GM21717 (cell line): ENCODE measurements around the gene CCNYL1.
"Not testable (repeated sequence)": the region's sequence is repeated elsewhere in the genome, so short reads cannot be mapped to it uniquely, and the experiment has no call there.

Experiments
- ATAC-seq: cut with Tn5 transposase; IDR thresholded peaks from one replicate; pipeline ENCODE4 v1.9.1; 2021; ENCODE audit warnings: mild to moderate bottlenecking, moderate library complexity; ENCODE audit not compliant: unreplicated experiment

CCNYL1 gene

DNA sequence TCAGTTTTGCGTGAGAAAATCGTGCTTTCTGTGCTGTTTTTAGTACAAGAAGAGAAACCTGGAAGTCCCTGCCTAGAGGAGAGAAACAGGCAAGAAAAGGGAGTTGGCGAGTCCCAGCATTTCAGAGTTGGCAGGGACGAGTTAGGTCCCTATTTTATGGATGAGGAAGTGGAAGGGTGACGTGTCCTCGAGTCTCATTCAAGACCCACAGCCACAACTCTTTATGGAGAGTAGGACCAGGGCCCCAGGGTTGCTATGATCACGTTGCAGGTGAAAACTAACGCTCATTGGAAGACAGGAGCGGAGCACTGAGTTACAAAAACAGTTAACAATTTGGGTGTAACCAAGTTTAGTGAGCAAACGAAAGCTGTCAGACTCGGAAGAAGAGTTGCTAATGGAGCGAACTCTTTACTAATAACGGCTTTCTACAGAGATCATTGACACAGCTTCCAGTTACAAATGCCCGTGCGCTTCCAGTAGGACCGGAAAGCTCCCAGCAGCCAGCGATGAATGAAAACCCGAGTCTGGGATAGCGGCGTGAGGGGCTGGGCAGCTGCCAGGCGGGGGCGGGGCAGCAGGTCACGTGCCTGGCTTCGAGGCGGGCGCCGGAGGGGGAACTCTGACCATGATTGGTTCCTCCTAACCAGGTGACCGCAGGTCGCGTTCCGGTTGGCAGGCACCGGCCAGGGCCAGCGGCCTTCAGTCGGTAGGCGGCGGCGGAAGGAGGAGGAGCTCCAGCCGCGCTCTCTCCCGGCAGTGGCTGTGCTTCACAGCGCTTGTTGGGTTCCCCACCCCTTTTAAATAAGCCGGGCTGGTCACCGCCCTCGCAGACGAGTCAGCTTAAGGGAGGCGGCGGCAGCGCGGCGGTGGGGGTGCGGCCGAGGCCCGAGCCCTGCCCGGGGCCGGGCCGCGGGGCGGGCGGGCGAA, at the start of gene CCNYL1:
TSS of gene CCNYL1 (plus strand) at position 827 of the 927 bp plus-strand sequence. CDS start 257 bp downstream, outside the sequence.
- peak; percentile 98 for ATAC-seq

DNA sequence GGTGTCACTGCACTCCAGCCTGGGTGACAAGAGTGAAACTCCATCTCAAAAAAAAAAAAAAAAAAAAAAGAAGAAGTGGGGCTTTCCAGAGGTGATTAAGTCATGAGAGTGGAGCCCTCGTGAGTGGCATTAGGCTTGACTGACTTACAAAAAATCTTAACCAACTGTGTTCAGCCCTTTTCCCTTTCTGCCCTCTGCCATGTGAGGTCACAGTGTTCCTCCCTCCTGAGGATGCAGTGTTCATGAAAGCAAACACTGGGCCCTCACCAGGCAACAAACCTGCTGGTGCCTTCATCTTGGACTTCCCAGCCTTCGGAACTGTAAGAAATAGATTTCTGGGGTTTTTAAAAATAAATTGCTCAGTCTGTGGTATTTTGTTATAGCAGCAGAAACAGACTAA, 49.2 kb upstream of the CCNYL1 start:
- peak; percentile 92 for ATAC-seq

DNA sequence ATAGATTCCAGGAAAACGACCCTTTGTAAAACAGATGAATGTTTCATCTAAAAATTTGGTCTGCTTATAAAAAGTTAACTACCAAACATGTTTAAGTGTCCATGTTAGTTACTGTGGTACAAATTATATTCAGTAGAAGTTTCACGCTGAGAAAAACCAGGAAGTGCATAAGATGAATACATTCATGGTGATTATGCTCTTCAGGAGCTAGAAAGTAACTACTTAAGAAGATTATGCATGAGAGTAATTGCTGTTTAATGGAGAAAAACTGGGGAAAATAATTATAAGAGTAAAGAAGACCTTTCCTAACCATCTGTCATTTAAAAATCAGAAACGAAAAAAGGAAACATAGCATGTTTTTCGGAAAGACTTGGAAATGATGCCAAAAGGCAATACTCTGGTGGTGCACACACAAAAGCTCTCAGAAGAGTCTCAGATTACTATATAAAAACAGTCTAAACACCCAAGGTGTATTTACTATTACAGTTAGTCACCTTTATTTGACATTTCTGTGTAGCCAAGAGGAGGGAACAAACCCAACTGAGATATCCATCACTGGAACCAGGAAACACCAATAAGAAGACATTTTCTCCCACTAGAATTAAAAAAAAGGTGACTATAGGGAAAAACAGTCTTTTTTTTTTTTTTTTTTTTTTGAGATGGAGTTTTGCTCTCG, 47.4 kb upstream of the CCNYL1 start:
- ATAC-seq, result no peak

DNA sequence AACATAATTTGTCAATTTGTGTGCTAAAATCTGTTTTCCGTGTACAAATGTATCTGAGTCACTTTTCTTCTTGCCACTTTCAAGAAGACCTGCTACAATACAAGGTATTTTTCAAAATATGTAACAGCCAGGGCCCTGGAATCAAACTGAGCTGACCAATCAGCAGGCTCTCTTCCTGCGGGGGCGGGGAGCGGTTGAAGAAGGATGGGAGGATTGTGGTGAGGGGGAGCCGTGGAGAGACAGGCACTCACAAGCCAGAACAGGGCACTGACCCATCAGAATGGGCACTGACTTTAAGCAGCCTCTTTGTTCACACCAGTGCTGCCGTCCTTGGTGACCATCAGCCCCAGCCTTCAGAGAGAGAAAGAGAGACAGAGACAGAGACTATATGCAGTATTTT, 40.6 kb upstream of the CCNYL1 start:
- no peak for ATAC-seq

DNA sequence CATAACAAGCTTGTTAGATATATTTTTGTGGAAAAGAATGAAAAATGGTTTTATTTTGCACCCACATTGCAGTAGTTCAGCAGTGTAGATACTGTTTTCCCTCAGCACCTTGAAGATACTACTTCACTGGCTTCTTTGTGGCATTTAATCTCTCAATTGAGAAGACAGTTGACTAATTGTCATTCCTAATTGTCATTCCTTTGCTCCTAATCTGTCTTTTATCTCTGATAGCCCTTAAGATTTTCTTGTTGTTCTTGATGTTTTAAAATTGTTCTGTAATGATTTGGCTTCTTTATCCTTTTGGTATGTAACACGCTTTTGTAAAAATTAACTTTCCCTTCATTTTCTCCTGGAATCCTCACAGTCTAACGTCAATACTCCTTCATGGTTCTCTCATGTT, 38.0 kb upstream of the CCNYL1 start:
- no peak for ATAC-seq

DNA sequence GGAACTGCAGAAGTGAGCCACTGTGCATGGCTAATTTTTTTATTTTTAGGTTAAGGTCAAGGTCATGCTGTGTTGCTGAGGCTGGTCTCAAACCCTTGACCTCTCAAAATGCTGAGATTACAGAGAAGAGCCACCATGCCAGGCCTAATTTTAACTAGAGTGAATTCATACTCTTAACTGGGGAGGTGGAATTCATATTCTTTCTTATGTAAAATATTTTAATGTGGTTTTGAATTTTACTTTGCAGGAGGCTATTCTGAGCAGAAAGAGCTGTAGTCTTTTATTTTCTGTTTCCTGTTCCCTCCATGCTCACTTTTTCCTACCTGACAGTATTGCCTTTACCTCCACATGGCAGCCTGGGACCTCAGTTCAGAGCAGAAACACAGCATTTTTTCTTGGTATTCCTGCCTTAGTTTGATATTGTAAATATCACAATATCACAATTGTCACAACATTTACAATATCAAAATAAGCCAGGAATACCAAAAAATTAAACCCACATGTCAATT, 37.1 kb upstream of the CCNYL1 start:
- no peak for ATAC-seq

DNA sequence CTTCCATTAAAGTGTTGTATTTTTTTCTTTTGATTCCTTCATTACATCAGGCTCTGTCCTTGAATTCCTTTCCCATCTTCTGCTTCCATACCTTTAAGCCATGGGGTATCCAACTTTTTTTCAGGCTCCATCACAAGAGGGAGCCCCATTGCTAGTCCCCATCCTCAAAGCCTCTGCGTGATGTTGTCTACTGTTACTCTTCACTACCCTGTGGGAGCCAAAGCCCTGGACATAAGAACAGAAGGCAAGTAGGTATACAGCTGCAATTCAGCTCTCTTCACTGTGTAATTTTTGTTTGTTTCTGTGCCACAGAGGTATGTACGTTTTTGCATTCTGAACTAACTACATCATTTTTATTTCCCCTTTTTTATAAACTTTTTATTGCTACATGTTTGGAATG, 36.6 kb upstream of the CCNYL1 start:
- ATAC-seq, result no peak

DNA sequence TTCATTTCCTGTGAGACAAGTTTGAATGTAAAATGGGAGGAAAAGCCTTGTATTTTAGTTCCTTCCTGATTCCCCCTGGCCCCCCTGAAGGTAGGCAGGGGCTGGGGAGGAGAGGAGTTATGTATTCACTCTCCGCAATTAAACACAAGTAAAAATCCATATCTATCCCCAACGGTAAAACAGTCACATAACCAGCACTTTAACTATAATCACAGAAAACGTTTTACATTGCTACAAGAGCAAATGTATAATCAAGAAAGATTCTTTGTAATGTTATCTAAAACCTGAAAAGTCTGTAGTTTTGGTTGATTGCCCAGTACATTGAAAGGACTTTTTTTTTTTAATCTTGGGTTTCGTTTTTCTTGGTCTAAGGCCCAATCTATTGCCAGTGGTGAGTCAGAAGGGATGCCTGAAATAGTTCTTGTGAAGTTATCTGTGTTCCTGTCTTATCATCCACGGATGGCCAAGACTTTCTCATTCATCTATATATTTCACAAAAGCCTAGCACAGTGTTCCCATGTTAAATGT, 34.5 kb upstream of the CCNYL1 start:
- ATAC-seq, result no peak

DNA sequence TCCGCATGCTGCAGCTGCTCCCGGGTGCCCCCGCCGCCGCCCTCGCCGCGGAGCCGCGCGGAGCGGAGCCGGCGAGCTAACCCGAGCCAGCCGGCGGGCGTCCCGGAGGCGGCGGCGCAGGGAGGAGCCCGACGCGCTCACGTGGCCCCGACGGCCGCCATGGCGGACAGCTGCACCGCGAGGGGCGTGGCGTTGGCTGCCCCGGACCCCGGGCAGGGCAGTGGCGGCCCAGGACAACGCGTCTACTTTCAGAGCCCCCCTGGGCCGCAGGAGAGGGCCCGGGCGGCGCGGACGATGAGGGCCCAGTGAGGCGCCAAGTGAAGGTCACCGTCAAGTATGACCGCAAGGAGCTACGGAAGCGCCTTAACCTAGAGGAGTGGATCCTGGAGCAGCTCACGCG, 30.0 kb upstream of the CCNYL1 start:
- no peak for ATAC-seq

DNA sequence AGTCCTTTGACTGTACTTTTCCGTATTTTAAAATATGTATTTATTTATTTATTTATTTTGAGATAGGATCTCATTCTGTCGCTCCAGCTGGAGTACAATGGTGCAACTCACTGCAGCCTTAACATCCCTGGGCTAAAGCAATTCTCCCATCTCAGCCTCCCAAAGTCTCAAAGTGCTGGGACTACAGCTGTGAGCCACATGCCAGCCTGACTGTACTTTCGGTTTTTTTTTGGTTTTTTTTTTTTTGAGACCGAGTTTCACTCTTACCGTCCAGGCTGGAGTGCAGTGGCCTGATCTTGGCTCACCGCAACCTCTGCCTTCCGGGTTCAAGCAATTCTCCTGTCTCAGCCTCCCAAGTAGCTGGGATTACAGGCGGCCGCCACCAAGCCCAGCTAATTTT, 28.9 kb upstream of the CCNYL1 start:
- no peak for ATAC-seq

DNA sequence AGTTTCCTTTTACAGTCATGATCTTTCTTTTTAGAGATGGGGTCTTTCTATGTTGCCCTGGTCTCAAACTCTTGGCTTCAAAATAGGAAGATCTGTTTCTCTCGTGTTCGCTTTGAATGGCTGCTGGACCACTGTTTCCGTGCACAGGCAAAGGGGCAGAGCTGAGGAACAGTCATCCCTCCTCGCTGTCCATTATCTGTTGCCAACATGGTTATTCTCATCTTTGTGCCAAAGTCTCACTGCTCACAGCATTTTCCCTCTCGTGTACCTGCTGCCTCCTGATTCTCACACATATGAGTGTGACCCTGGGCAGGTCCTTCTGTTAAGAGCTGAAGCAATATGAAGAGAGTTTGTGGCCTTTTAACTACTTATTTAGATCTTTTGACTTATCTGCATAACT, 28.0 kb upstream of the CCNYL1 start:
- ATAC-seq, result no peak

DNA sequence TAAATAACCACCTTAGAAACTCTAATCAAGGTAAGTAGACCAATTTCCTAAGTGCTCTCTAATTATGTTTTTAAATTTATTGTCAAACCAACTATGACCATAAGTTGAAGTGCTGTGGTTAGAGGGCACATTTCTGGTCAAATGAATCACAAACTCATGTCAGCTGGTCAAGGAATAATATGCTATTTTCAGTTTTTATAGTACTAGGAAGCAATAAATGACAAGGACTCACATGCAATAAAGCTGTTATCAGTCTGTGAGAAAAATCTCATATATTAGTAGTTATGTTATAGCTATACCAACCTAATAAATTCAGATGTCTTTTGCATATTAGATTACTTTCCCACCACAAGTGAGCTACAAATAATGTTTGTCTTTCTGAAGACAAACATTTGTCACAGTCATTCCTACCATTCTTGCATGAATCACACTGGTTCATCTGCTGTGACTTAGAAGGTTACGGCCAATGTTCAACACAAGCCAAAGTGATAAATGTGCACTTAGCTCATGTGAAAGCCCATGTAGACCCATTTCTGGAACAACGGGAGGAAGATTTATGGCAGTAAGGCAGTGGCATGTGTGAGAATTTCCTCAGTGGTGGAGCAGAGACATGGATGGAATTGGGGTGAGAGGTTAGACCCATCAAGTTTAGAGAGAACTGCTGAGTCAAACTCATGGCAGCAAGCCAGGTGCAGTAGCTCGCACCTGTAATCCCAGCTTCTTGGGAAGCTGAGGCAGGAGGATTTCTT, 27.4 kb upstream of the CCNYL1 start:
- ATAC-seq, result no peak

DNA sequence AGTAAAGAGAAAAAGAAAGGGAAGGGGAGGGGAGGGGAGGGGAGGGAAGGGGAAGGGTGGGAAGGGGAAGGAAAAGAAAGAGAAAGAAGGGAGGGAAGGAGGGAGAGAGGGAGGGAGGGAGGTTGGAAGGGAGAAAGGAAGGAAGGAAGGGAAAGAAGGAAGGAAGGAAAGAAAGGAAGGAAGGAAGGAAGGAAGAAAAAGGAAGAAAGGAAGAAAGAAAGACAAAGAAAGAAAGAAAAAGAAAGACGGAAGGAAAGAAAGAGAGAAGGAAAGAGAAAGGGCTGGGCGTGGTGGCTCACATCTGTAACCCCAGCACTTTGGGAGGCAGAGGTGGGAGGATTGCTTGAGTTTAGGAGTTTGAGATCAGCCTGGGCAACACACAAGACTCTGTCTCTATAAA, 24.6 kb upstream of the CCNYL1 start:
- no peak for ATAC-seq

DNA sequence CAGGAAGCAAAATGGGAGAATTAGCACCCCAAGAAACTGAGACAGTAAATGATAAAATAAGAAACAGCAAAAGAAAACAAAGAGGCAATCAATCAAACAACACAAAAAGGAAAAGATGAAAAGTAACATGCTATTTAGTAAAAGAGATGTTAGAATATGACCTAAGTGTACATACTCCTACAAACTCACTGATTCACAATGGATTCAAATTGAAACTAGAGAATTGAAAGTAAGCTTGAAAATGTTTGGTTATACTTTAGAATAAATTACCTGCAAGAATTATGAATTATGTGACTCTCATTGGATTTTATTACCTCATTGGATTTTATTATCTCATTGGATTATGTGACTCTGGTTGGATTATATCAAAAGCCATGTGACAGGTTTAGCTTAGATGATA, 22.8 kb upstream of the CCNYL1 start:
- ATAC-seq, result no peak

DNA sequence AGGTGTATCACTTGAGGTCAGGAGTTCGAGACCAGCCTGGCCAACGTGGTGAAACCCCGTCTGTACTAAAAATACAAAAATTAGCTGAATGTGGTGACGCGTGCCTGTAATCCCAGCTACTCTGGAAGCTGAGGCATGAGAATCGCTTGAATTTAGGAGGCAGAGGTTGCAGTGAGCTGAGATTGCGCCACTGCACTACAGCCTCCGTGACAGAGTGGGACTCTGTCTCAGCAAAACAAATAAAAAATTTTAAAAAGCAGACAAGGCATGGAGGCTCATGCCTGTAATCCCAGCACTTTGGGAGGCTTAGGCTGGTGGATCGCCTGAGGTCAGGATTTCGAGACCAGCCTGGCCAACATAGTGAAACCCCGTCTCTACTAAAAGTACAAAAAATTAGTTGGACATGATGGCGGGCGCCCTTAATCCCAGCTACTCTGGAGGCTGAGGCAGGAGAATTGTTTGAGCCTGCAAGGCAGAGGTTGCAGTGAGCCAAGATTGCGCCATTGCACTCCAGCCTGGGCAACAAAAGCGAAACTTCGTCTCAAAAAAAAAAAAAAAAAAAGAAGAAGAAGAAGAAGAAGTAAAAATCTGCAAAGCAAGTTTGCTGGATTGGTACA, 20.5 kb upstream of the CCNYL1 start:
- ATAC-seq, result not testable (repeated sequence)

DNA sequence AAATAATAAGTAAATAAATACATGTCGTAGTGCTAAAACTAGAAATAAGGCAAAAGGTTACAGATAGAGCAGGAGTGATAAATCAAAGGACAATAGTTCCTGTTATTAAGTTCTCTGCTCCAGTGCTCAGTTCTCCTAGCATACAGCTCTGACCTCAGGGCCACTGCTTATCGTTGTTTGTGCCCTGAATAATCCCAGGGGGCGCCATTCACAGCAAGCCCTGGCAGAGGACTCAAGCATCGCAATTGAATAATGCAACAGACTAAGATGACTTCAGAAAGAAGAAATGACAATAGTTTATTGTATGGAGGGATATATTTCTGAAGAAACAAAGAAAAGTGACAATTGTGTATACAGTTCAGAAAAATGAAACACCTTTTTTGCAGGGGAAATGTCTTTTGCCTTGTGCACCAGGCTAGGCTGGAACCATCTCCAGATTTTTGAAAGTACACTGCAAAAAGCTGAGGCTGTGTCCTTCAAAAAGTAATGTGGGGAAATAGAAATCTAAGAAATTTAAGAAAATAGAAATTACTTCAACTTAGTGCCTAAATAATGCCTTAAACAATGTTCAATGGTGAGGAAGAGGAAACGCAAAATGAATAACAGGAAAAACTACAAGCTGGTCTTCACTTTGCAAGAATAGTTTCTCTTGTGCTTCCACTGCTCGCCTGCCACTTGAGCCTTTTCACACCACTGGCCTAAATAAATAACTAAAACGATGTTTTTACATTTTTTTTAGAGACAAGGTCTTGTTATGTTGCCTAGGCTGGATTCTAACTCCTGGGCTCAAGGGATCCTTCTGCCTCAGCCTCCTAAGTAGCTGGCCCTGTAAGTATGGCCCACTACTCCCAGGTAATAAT, 19.0 kb upstream of the CCNYL1 start:
- no peak for ATAC-seq

DNA sequence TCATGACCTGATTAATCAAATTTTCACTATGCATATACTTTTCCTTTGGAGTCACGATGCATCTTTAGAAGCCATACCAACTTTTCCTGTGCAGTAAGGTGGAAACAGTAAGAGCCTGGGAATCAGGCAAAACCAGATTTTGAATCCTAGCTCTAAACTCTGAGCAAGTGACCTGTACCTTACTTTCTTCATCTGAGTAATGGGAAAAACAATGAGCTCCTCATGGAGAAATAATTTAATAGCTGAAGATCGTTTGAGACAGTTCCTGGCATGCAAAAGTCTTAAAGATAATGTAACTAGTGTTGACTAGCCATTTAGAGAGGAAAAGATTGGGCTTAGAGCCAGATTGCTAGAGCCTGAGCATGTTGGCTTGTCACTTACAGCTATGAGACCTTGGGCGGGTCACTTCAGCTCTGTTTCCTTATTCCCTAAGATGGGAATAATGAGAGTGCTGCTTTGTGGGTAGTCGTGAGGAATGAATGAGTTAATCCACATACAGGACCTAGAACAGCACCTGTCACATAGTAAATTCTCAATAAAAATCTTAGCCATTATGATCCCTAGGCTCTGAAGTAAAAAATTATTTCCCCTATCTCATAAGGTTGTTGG, 17.7 kb upstream of the CCNYL1 start:
- no peak for ATAC-seq

DNA sequence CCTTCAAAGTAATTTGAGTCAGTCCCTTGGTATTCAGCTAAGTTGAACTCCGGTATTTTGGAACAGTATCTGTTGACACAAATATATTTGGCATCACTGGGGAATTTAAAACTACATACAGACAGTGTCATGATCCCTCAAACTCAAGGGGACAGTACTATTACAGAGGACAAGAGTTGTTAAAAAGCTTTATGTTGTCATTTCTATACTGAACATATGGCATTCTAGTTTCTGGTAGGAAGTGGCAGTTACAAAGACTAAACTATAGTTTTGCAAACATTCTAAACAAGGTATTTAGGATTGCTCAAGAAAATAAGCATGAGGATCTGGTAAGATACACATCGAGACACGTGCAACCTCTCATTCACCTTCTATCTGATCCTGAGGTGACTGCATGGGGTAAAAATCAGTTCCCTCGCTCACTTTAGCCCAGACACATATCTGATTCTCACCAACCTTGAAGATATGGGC, 16.6 kb upstream of the CCNYL1 start:
- no peak for ATAC-seq

DNA sequence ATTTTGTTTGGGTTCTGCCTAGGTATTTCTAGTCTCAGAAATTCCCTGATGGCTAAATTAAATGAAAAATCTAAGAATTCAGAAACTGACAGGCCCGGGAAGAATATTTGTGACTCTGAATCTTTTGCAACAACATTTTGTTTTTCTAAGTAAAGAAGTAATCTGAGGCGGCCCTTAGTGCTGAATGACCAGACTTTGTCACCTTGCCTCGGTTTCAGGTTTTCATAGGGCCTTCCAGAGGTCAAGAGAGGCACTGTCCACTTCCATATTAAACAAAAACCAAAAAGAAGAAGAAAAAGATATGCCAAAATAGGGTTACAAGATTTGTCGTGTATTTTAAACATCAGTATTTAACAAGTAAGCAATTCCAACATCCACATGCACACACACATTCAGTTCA, 16.1 kb upstream of the CCNYL1 start:
- ATAC-seq, result no peak
